ENCODE data around the gene MTPN. TPM values are rescaled to one million over a fixed set of nuclear protein-coding genes. Genes with fewer than 3 reads are reported as not detected.

The MTPN gene
- total RNA-seq, 1 experiment from 2014 or later: 98.2 TPM

DNA sequence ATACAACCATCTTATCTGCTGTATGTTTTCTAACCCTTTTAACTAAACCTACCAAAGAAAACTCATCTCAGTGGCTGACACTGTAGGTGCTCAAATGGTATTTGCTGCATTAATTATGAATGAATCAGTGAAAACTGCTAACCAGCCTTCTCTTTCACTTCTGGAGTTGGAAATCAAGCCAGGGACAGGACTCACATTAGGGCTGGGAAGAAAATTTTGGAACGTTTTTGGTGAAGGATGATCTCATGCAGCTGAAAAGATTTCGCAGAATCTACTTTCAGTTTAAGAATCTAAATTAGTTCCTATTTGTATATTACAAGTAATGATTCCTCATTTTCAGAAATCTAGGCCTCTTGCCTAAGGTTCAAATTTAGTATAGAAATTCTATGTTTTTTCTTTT, 12.9 kb downstream of the MTPN start:
- no peaks in the 10 kb centered on the region for H3K9me3 ChIP-seq (ENCODE audit: control insufficient read depth, low read depth, low read length)
- no peak overlapping the region for H3K56ac ChIP-seq (ENCODE audit: insufficient read length, low read depth, low read length)
- H2BK5ac ChIP-seq (ENCODE audit: insufficient read length, low read length): no peak overlapping the region
- no peaks in the 10 kb centered on the region for H3K4me1 ChIP-seq (ENCODE audit: insufficient read depth, low read length)
- Mint-ChIP-seq H3K4me1 (peaks cover 0 to 4% of the 10 kb centered on the region in 2 experiments; a peak in 1 of 4 replicates), H3K27ac (peak overlapping the region in 1 of 3 experiments; percentile 53; a peak in 1 of 7 replicates), H3K9me3 (no peaks in the 10 kb centered on the region), H3K36me3 (ENCODE audit: insufficient read depth in 1 of 3, low read depth in 3 of 3) (peaks cover 0 to 8% (median 2%) of the 10 kb centered on the region in 3 experiments; a peak in 3 of 7 replicates), H3K27me3 (ENCODE audit: low read depth) (no peaks in the 10 kb centered on the region), H3K4me3 (no peak overlapping the region)
- H2BK20ac ChIP-seq (ENCODE audit: low read depth, low read length, poor library complexity, severe bottlenecking): no peak overlapping the region
- peaks cover 4% of the 10 kb centered on the region; the same call in 1 of the 2 replicates for H3K79me2 ChIP-seq (ENCODE audit: insufficient read depth, low read length)
- no peak overlapping the region for H3T11ph ChIP-seq (ENCODE audit: low read length)
- H3K4me2 ChIP-seq (ENCODE audit: insufficient read depth, insufficient read length, low read length): no peak overlapping the region
- no peak overlapping the region for H3K18ac ChIP-seq (ENCODE audit: insufficient read length, low read depth, low read length)
- no CpG with 5 or more reads among the region's 2 CpGs for WGBS (ENCODE audit: extremely low coverage, insufficient read length, low lambda C conversion rate)
- H2AK5ac ChIP-seq (ENCODE audit: insufficient read length, low read length): no peak overlapping the region
- no peak for TF ChIP-seq CTCF (conservative IDR thresholded peaks at IDR 0.05)
- H4K20me1 ChIP-seq (ENCODE audit: control insufficient read depth, insufficient read depth, insufficient read length): no peaks in the 10 kb centered on the region
- H3K27me3 ChIP-seq (ENCODE audit: insufficient read depth, low read length): no peaks in the 10 kb centered on the region
- H2AFZ ChIP-seq (ENCODE audit: low read length): no peak overlapping the region
- H2BK120ac ChIP-seq (ENCODE audit: low read depth, low read length, poor library complexity, severe bottlenecking): no peak overlapping the region
- H3K79me1 ChIP-seq (ENCODE audit: insufficient read depth, low read depth, low read length, poor library complexity, severe bottlenecking): no peaks in the 10 kb centered on the region
- no peak overlapping the region for H4K5ac ChIP-seq (ENCODE audit: insufficient read length, low read depth, low read length)
- no peak overlapping the region for H2BK15ac ChIP-seq (ENCODE audit: low read depth, low read length)
- no peak overlapping the region for H3K23ac ChIP-seq (ENCODE audit: insufficient read length, low read depth, low read length)
- no peak overlapping the region for H3K14ac ChIP-seq (ENCODE audit: insufficient read depth, low read length)
- H3K27ac ChIP-seq (ENCODE audit: insufficient read length, low read depth, low read length): no peak overlapping the region
- DNase-seq: no peak
- no peak overlapping the region for H3K9ac ChIP-seq (ENCODE audit: extremely low read depth, insufficient read length, low read length)
- H2BK12ac ChIP-seq (ENCODE audit: insufficient read length, low read depth, low read length): no peak overlapping the region
- H3K23me2 ChIP-seq (ENCODE audit: insufficient read length, low read depth, low read length, poor library complexity, severe bottlenecking): no peaks in the 10 kb centered on the region
- H4K8ac ChIP-seq (replicated peaks; ENCODE audit: insufficient read length, low read depth, low read length): no peak overlapping the region
- no peak overlapping the region for H4K91ac ChIP-seq (ENCODE audit: insufficient read length, low read depth, low read length)
- no peak overlapping the region for H3K4ac ChIP-seq (ENCODE audit: low read depth, low read length)

All from H9 (cell line).